22Rv1 (cell line): ENCODE measurements around the gene DRD2.

Experiments
- H3K27ac ChIP-seq: fragments of 450-650 bp; 2 replicates; pipeline ENCODE4 v1.5.1; 2017
- ZFX ChIP-seq: fragments of 450-650 bp; IDR thresholded peaks from 2 replicates; pipeline ENCODE4 v1.6.1; 2017; ENCODE audit warnings: antibody characterized with exemption, borderline replicate concordance
- TF ChIP-seq, protein P1 (sequence below): fragments of 450-650 bp; IDR thresholded peaks from 2 replicates; pipeline ENCODE4 v1.5.1; 2017; ENCODE audit warnings: mild to moderate bottlenecking

The DRD2 gene

DNA sequence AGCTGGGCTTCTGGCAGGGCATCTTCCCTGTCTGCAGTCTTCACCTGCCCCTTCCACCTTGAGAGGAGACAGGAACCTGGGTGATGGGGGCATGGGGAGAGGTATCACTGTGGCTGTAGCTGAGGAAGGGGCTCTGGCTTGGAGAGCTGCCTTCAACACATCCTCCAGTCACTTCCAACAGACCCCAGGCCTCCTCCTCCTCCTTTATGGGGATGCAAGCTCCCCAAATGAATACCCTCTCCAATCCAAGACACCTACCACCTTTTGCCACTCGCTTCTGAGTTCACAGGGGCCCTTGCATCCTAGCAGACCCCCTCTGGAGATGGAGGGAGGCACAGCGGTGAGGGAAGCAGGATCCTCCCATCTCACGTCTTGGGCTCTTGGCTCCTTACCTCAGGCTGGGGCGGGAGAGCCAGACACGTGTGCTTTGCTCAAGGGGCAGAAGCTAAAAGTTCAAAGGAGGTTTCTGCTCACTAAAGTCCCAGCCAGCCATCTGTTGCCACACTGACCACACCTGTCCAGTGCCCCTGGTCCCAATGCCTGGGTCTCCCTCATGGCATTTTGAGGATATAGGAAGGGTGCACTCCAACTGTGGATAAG lies 74.5 kb downstream of the DRD2 start:
- H3K27ac ChIP-seq, result no peak overlapping the region
- no peak for TF ChIP-seq ZFX
- TF ChIP-seq, protein P1, sequence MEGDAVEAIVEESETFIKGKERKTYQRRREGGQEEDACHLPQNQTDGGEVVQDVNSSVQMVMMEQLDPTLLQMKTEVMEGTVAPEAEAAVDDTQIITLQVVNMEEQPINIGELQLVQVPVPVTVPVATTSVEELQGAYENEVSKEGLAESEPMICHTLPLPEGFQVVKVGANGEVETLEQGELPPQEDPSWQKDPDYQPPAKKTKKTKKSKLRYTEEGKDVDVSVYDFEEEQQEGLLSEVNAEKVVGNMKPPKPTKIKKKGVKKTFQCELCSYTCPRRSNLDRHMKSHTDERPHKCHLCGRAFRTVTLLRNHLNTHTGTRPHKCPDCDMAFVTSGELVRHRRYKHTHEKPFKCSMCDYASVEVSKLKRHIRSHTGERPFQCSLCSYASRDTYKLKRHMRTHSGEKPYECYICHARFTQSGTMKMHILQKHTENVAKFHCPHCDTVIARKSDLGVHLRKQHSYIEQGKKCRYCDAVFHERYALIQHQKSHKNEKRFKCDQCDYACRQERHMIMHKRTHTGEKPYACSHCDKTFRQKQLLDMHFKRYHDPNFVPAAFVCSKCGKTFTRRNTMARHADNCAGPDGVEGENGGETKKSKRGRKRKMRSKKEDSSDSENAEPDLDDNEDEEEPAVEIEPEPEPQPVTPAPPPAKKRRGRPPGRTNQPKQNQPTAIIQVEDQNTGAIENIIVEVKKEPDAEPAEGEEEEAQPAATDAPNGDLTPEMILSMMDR, result no peak

DNA sequence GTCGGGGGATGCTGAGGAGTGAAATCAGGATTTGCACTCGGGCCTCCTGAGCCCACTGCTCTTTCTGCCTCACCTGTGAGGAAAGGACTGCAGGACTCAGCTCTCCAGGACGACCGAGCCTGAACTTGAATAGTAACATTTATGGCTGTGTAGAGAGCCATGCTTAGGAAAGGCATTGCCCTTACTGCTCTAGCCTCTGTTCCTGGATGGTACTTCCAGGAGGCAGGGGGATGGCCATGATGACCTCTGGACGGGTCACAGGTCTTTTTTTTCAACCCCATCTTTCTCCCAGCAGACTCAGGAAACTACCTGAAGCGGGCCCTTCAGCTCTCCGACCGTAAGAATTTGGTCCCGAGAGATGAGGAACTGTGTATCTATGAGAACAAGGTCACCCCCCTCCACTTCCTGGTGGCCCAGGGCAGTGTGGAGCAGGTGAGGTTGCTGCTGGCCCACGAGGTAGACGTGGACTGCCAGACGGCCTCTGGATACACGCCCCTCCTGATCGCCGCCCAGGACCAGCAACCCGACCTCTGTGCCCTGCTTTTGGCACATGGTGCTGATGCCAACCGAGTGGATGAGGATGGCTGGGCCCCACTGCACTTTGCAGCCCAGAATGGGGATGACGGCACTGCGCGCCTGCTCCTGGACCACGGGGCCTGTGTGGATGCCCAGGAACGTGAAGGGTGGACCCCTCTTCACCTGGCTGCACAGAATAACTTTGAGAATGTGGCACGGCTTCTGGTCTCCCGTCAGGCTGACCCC lies 76.3 kb downstream of the DRD2 start:
- TF ChIP-seq ZFX, result no peak
- TF ChIP-seq, protein P1, result no peak
- H3K27ac ChIP-seq, result no peak overlapping the region

DNA sequence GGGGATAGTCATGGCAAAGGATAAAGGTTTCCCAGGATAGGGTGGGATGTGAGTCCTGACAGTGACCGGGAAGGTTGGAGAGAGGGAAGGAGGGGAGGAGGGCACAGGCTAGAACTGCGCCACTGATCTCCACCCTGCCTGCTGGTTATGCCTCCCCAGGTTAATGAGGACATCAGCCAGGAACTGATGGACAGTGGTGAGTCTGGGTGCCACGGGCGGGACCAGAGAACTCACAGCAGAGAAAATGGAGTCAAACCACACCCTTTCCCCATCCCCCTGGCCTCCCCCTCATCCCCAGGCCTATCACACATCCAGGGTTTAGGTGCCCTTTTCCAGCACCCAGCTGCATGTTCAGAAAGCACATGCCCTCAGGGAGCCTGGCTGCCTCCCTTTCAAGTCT lies 77.4 kb downstream of the DRD2 start:
- no peak overlapping the region for H3K27ac ChIP-seq
- TF ChIP-seq, protein P1, result no peak
- no peak for TF ChIP-seq ZFX

DNA sequence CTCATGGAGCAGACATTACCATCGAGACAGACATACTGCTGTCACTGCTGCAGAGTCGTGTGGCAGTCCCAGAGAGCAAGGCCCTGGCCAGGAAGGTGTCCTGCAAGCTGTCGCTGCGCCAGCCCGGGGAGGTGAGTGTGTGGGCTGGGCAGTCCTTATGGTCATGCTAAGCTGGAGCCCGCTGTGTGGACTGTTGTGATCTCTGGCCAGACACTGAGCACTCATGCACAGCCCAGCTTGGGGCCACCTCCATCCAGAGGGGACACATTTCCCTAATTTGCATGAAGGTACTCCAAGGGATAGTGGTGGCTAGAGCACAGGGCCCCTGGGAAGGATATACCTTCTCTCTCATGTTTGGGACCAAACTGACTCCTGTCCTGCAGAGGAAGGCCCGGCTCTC lies 78.0 kb downstream of the DRD2 start:
- no peak overlapping the region for H3K27ac ChIP-seq
- TF ChIP-seq ZFX, result no peak
- TF ChIP-seq, protein P1, result no peak

GRCh38 chr11:113396690-113397089 lies 78.5 kb downstream of the DRD2 start:
- TF ChIP-seq, protein P1, result no peak
- no peak for TF ChIP-seq ZFX
- no peak overlapping the region for H3K27ac ChIP-seq

DNA sequence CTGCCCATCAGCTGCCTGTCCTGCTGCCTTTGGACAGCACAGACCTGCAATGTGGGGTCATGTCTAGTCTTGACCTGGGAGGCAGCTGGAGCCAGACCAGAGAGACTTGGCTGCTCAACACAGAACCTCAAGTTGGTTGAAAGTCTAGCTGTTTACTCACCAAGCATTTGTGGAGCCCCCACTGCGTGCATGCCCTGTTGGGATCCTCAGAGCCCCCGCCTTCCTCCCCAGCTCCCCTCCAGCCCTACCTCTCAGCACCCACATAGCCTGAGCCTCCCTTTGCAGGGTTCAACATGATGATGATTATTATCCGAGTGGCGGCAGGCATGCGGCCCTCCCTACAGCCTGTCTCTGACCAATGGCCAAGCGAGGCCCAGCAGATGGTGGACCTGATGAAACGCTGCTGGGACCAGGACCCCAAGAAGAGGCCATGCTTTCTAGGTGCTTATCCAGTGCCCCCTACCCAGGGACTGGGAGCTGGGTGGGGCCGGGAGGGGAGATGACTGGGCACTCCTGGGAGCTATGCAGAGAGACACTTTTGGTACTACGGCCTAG lies 79.3 kb downstream of the DRD2 start:
- TF ChIP-seq, protein P1, result no peak
- TF ChIP-seq ZFX, result no peak
- H3K27ac ChIP-seq, result no peak overlapping the region

DNA sequence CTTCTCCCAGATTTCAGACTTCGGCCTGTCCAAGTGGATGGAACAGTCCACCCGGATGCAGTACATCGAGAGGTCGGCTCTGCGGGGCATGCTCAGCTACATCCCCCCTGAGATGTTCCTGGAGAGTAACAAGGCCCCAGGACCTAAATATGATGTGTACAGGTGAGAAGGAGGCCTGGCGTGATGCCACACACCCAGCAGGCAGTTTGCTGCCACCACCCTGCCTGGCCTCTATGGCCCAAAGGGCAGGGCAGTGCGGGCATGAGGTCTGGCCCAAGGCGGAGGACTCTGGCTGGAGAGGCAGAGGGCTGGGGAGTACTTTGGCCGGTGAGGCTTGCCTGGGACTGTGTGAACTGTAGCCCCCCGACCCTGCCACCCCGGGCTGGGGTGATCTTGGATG lies 80.3 kb downstream of the DRD2 start:
- no peak overlapping the region for H3K27ac ChIP-seq
- TF ChIP-seq, protein P1, result no peak
- no peak for TF ChIP-seq ZFX
